HT-29 (cell line): Measurements from ENCODE around the gene CMIP. TPM values are rescaled to one million over a fixed set of nuclear protein-coding genes. Genes with fewer than 3 reads are reported as not detected.

Experiments used
- DNase-seq: peaks from one replicate; pipeline ENCODE4 v3.0.0-alpha.2; 2015; ENCODE audit warnings: low spot score
- total RNA-seq: library from RNA; depleted of rRNA; stranded (reverse); fragments of >200 nt; shearing (Covaris generic); gene quantifications from 2 replicates; pipeline ENCODE4 v1.2.3, GENCODE V29; 2014

CMIP gene
- total RNA-seq, 1 experiment from 2014 or later = 24.7 TPM

GRCh38 chr16:81601601-81602255 is 157.1 kb downstream of the CMIP start:
- DNase-seq = no peak

GRCh38 chr16:81602256-81602776 is 157.7 kb downstream of the CMIP start:
- DNase-seq = no peak

GRCh38 chr16:81602792-81603191 is 158.2 kb downstream of the CMIP start:
- DNase-seq = no peak

- DNase-seq = no peak
Observed at GRCh38 chr16:81604960-81605383, 160.4 kb downstream of the CMIP start.

GRCh38 chr16:81606039-81606438 is 161.4 kb downstream of the CMIP start:
- no peak for DNase-seq

- no peak for DNase-seq
Observed at GRCh38 chr16:81607006-81607405, 162.4 kb downstream of the CMIP start.

GRCh38 chr16:81607805-81608522 is 163.4 kb downstream of the CMIP start:
- DNase-seq = no peak

GRCh38 chr16:81608523-81609209 is 164.1 kb downstream of the CMIP start:
- DNase-seq = no peak

GRCh38 chr16:81609323-81609892 is 164.8 kb downstream of the CMIP start:
- no peak for DNase-seq

- DNase-seq = no peak
Observed at GRCh38 chr16:81610144-81610842, 165.7 kb downstream of the CMIP start.

- no peak for DNase-seq
Observed at GRCh38 chr16:81610936-81611335, 166.3 kb downstream of the CMIP start.

- no peak for DNase-seq
Observed at GRCh38 chr16:81611721-81612120, 167.1 kb downstream of the CMIP start.

GRCh38 chr16:81612351-81613163 is 167.9 kb downstream of the CMIP start:
- DNase-seq = no peak

- DNase-seq = no peak
Observed at GRCh38 chr16:81614171-81614570, 169.6 kb downstream of the CMIP start.

- DNase-seq = no peak
Observed at GRCh38 chr16:81614654-81615359, 170.2 kb downstream of the CMIP start.

- no peak for DNase-seq
Observed at GRCh38 chr16:81615411-81615810, 170.8 kb downstream of the CMIP start.

- DNase-seq = no peak
Observed at GRCh38 chr16:81615833-81616232, 171.2 kb downstream of the CMIP start.

- no peak for DNase-seq
Observed at GRCh38 chr16:81616321-81617020, 171.9 kb downstream of the CMIP start.

- DNase-seq = no peak
Observed at GRCh38 chr16:81617021-81617346, 172.4 kb downstream of the CMIP start.
